ENCODE results near the gene SRPRA.

- no peak for TF ChIP-seq EZH2 (IDR thresholded peaks at IDR 0.05; ENCODE audit: borderline replicate concordance, insufficient read depth, low read length, poor library complexity, severe bottlenecking)
- TF ChIP-seq RAD21 (conservative IDR thresholded peaks at IDR 0.05) = no peak
- TF ChIP-seq EP300 (conservative IDR thresholded peaks at IDR 0.05; ENCODE audit: poor library complexity, severe bottlenecking) = no peak
- TF ChIP-seq POLR2AphosphoS5 (IDR thresholded peaks at IDR 0.05) = no peak
- TF ChIP-seq SMC3 (conservative IDR thresholded peaks at IDR 0.05; ENCODE audit: poor library complexity) = no peak
- TF ChIP-seq CTCF (IDR thresholded peaks at IDR 0.05; ENCODE audit: poor library complexity, severe bottlenecking) = no peak
These were observed 10.5 kb upstream of the SRPRA start for GRCh38 chr11:126279191-126279590.
